ENCODE measurements around the gene LINC00305.

The LINC00305 gene

DNA sequence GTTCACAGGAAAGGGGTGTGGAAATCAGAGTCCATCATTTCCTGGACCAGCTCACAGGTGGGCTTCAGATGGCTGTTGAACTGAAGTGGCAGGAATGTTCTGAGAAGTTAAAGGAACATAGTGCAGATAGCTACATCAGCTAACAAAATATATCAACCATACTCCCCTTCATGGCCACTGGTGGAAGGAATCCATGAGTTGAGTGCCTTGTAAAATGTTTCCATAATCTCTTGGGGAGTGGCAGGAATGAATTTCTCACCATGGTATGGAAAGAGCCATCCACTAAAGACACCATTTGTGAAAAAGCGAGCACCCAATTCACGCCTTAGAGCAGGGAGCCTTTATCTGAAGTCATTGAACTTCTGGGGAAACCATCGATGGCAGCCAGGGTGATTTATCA, at the start of gene LINC00305:
TSS of gene LINC00305 (minus strand) at position 101 of the 400 bp plus-strand sequence.
- no peak for DNase-seq (ENCODE audit: low read depth, low spot score)
- no peak within 1 kb of the TSS for H3K27ac ChIP-seq

GRCh38 chr18:64191069-64191468, 42.2 kb upstream of the LINC00305 start:
- no peak for DNase-seq (ENCODE audit: low read depth, low spot score)

GRCh38 chr18:64185987-64186386, 37.1 kb upstream of the LINC00305 start:
- no peak overlapping the region for H3K27ac ChIP-seq
- DNase-seq (ENCODE audit: low read depth, low spot score) = no peak

More at GRCh38 chr18:64191069-64191468, 42.2 kb upstream of the LINC00305 start:
- H3K27ac ChIP-seq = no peak overlapping the region

GRCh38 chr18:64183665-64184064, 34.8 kb upstream of the LINC00305 start:
- no peak for DNase-seq (ENCODE audit: low read depth, low spot score)
- H3K27ac ChIP-seq = no peak overlapping the region

DNA sequence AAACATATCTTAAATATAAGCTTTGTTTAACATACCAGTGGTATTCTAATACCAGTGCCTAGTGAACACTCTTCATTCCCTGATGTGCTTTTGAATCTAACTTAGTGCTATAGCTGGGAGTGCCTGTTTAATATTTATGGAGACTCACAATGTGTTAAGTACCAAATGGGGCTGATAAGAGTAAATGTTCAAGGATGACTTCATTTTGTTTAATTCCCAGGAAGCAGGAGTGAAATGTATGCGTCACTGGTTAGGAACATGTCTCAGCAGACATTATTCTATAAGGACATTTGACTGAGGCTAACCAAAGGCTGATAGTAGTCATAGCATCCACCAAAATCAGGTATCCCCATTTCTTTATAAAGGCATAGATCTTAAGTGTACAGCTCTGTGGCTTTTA, 31.7 kb upstream of the LINC00305 start:
- H3K27ac ChIP-seq = no peak overlapping the region
- DNase-seq (ENCODE audit: low read depth, low spot score) = no peak

GRCh38 chr18:64180171-64180570, 31.3 kb upstream of the LINC00305 start:
- no peak for DNase-seq (ENCODE audit: low read depth, low spot score)
- no peak overlapping the region for H3K27ac ChIP-seq

GRCh38 chr18:64179556-64180080, 30.7 kb upstream of the LINC00305 start:
- H3K27ac ChIP-seq = no peak overlapping the region
- no peak for DNase-seq (ENCODE audit: low read depth, low spot score)

DNA sequence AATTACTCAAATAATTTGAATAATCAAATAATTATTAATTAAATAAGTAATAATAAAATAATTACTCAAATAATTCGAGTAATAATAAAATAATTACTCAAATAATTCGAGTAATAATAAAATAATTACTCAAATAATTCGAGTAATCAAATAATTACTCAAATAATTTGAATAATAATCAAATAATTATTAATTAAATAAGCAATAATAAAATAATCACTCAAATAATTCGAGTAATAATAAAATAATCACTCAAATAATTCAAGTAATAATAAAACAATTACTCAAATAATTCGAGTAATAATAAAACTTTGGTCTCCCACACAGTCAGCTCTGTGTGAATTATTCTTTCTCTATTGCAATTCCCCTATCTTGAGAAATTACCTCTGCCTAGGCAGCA, 30.0 kb upstream of the LINC00305 start:
- H3K27ac ChIP-seq = no peak overlapping the region
- no peak for DNase-seq (ENCODE audit: low read depth, low spot score)

GRCh38 chr18:64175432-64175831, 26.5 kb upstream of the LINC00305 start:
- H3K27ac ChIP-seq = no peak overlapping the region
- no peak for DNase-seq (ENCODE audit: low read depth, low spot score)

DNA sequence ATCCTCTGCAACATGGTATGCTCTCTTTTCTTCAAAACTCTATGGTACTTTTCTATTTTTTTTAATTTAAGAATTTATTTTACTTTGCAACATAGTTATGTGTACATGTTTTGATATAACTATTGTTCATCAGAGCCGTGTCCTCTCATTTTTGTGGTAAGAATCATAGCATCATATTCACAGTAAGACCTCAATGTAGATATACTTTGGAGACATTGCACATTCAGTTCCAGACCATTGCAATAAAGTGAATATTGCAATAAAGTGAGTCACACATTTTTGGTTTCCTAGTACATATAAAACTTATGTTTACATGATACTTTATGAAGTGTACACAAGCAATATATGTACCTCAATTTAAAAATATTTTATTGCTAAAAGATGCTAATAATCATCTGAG, 22.7 kb upstream of the LINC00305 start:
- H3K27ac ChIP-seq = no peak overlapping the region
- no peak for DNase-seq (ENCODE audit: low read depth, low spot score)

DNA sequence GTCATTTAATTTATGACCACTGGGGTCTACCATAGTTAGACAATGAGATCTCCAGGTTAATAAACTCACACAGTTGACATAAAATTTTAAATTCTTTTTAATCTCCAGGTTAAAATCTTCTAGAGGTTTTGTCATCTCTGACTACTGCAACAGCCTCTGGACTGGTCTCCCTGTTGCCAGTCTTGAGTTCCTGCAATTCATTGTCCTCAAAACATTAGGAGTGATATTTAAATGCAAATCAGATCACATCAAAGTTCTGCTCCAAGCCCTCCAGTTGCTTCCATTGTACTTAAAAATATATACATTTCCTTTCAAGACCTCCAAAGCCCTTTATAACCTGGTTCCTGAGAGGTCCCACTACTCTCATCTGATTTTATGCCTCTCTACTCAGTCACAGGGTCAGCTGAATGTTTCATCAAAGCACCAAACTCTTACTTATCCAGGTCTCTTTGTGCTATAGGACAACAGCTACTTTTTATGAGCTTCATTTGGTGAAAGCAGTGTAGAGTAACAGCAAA, 18.6 kb upstream of the LINC00305 start:
- no peak for DNase-seq (ENCODE audit: low read depth, low spot score)
- no peak overlapping the region for H3K27ac ChIP-seq

- no peak overlapping the region for H3K27ac ChIP-seq
- no peak for DNase-seq (ENCODE audit: low read depth, low spot score)
Measured at GRCh38 chr18:64165906-64166305, 17.0 kb upstream of the LINC00305 start.

GRCh38 chr18:64164883-64165282, 16.0 kb upstream of the LINC00305 start:
- H3K27ac ChIP-seq = no peak overlapping the region
- no peak for DNase-seq (ENCODE audit: low read depth, low spot score)

DNA sequence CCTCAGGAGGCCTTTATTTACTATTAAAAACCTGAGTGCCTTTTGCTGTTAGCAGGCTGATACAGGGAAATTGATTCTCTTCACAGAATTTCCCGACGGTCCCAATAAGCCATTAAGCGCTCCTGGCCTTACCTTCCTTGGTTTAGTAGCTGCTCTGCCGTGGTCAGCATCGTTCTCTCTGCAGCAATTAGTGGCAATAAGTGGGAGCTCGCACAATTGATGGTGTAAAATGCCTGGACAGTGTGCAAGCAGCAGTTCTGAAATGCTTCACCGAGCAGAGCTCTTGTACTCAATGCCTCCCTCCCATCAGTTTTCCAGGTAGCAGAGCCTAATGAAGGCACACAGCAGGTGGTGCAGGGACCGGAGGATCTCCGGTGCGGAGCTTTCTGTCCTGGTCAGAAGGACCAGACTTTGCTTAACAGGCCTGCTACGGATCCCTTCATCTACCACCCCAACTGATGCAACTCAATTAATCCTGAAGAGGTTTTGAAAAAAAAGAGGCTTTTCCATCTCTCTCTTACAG, 1.1 kb upstream of the LINC00305 start:
- no peak overlapping the region for H3K27ac ChIP-seq
- no peak for DNase-seq (ENCODE audit: low read depth, low spot score)

- DNase-seq (ENCODE audit: low read depth, low spot score) = no peak
- H3K27ac ChIP-seq = no peak overlapping the region
Measured at GRCh38 chr18:64142904-64143303, 6.0 kb downstream of the LINC00305 start.

GRCh38 chr18:64137914-64138313, 11.0 kb downstream of the LINC00305 start:
- H3K27ac ChIP-seq = no peak overlapping the region
- DNase-seq (ENCODE audit: low read depth, low spot score) = no peak

DNA sequence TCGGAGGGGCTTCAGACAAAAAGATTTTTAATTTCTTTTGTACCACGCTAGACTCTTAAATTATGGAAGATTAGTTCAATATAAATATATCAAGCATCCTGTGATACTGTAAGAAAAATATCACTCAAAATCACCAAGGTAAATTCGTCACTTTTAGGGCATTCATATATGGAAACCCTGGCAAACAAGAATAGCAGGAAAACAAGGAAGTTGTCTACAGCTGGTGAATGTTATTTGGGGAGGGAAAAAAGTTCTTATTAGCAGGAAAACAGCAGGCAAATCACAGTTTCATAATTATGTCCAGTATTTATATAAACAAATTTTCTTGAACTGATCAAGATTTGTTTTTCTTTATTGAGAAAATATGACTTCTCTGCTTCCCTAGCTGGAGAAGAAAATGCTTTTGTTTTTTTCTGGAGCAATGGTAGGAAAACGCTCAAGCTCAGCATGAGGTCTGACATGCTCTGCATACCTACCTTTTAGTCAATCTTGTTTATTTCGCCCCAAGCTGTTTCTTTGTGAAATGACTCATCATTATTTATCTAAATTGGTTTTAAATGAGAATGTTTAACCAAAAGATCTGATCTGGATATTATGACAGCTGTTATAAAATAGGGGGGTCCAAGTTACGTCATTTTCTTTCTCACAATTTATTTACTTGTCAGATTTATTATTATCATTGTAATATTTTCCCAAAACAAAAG, 14.7 kb downstream of the LINC00305 start:
- no peak overlapping the region for H3K27ac ChIP-seq
- DNase-seq (ENCODE audit: low read depth, low spot score) = no peak

DNA sequence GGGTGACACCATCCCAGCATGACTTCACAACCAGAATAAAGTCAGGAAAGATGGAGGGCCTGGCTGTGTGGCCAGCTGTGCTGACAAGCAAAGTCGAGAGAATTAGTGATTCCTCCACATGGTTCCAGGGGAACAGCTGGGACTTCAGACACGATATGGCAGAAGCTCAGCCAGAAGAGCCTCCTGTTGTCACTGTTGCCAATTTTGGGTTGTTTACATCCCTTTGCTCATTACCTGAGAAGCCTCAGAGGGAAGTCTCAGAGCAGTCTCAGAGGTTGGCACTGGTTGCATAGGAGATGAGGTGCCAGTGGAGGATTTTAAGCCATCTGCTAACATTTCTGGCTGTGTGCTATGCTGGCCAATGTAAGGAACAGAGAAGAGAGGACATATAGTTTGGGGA, 16.0 kb downstream of the LINC00305 start:
- DNase-seq (ENCODE audit: low read depth, low spot score) = no peak
- H3K27ac ChIP-seq = no peak overlapping the region

GRCh38 chr18:64131314-64131713, 17.6 kb downstream of the LINC00305 start:
- DNase-seq (ENCODE audit: low read depth, low spot score) = no peak
- H3K27ac ChIP-seq = no peak overlapping the region

GRCh38 chr18:64127172-64127571, 21.7 kb downstream of the LINC00305 start:
- no peak overlapping the region for H3K27ac ChIP-seq
- DNase-seq (ENCODE audit: low read depth, low spot score) = no peak

GRCh38 chr18:64119916-64120315, 29.0 kb downstream of the LINC00305 start:
- no peak for DNase-seq (ENCODE audit: low read depth, low spot score)
- no peak overlapping the region for H3K27ac ChIP-seq

DNA sequence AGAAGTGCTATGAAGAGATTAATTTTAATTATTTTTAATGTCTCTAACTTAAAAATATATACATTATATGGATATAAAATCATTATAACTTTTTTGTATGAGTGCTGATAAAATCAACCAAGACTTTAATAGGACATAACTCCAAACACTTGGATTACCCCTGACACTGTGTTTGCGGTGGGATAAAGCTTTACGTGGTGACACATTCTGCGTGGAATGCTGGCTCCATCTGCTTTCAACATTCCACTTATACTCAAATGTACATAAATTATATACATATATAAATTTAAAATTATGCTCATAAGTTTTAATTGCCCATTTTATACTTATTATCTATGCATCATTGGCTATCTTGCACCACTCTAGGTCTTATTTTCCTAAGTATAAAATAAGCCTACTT, 30.5 kb downstream of the LINC00305 start:
- no peak overlapping the region for H3K27ac ChIP-seq
- no peak for DNase-seq (ENCODE audit: low read depth, low spot score)
